ENCODE measurements around the gene ATOH8.

- TF ChIP-seq EZH2 (IDR thresholded peaks at IDR 0.05; ENCODE audit: insufficient read depth, poor library complexity, severe bottlenecking) (no peak), EZH2phosphoT487 (IDR thresholded peaks at IDR 0.05; ENCODE audit: insufficient read depth, low read depth) (no peak)
Measured at GRCh38 chr2:85795331-85796045, 41.7 kb downstream of the ATOH8 start.

All from GM23248 (cell line).